ENCODE measurements around the gene ELOVL3. TPM values are rescaled to one million over a fixed set of nuclear protein-coding genes. Genes with fewer than 3 reads are reported as not detected.

ELOVL3 gene
- total and polyA plus RNA-seq, 2 of the 13 experiments (the other 11 are each of a cell fraction or from before 2014, with no cell fraction given) = 0.58 to 0.69 TPM

- peak; percentile 51 for TF ChIP-seq CSRNP1 (CRISPR knock-in tag; IDR thresholded peaks at IDR 0.05)
- no peak for TF ChIP-seq ZBTB37 (CRISPR knock-in tag; IDR thresholded peaks at IDR 0.05)
- TF ChIP-seq ZNF644 (CRISPR knock-in tag; IDR thresholded peaks at IDR 0.05; ENCODE audit: low read depth) = no peak
- peak; percentile 59 for TF ChIP-seq ZNF777 (CRISPR knock-in tag; IDR thresholded peaks at IDR 0.05)
- TF ChIP-seq THRA (CRISPR knock-in tag; IDR thresholded peaks at IDR 0.05; ENCODE audit: borderline replicate concordance) = 0 out of 2 replicates have a peak, but pooled peaks have one; percentile 7
- no peak for TF ChIP-seq ZNF232 (CRISPR knock-in tag; IDR thresholded peaks at IDR 0.05; ENCODE audit: borderline replicate concordance)
- no peak for TF ChIP-seq TP53 (CRISPR knock-in tag; conservative IDR thresholded peaks at IDR 0.05)
- TF ChIP-seq KLF13 (CRISPR knock-in tag; IDR thresholded peaks at IDR 0.05) = no peak
- no peak for TF ChIP-seq GTF2F1 (IDR thresholded peaks at IDR 0.05; ENCODE audit: low read length)
- TF ChIP-seq FOXO4 (CRISPR knock-in tag; conservative IDR thresholded peaks at IDR 0.05) = no peak
- no peak for TF ChIP-seq ZNF318 (CRISPR knock-in tag; IDR thresholded peaks at IDR 0.05)
- TF ChIP-seq TRIM24 (CRISPR knock-in tag; IDR thresholded peaks at IDR 0.05) = no peak
- no peak; the same call in 1 of the 2 replicates for TF ChIP-seq HOXA3 (CRISPR knock-in tag; IDR thresholded peaks at IDR 0.05)
- peak; percentile 60; the same call in 1 of the 2 replicates for TF ChIP-seq ZBTB7B (CRISPR knock-in tag; IDR thresholded peaks at IDR 0.05)
- TF ChIP-seq FOXP1 (IDR thresholded peaks at IDR 0.05) = no peak
- TF ChIP-seq FOXP1 (CRISPR knock-in tag; IDR thresholded peaks at IDR 0.05) = no peak
- no peak for TF ChIP-seq NFIB (CRISPR knock-in tag; IDR thresholded peaks at IDR 0.05; ENCODE audit: borderline replicate concordance)
Measured at GRCh38 chr10:102230264-102230860, 4.3 kb downstream of the ELOVL3 start (continued).

All from HepG2 (cell line).